C4-2B (cell line): ENCODE data around the gene NCAM2.

Experiments
- CTCF ChIP-seq: fragments of 450-650 bp; conservative IDR thresholded peaks from 2 replicates; pipeline ENCODE4 v1.5.1; 2017; ENCODE audit warnings: mild to moderate bottlenecking
- ZFX ChIP-seq: fragments of 450-650 bp; IDR thresholded peaks from 2 replicates; pipeline ENCODE4 v1.6.1; 2017

- TF ChIP-seq CTCF = no peak
- no peak for TF ChIP-seq ZFX
Measured at GRCh38 chr21:21406921-21407320, 408.7 kb downstream of the NCAM2 start.
